Naive thymus-derived CD8-positive, alpha-beta T cell (primary cell): ENCODE measurements around the gene JPH2. TPM values are rescaled to one million over a fixed set of nuclear protein-coding genes. Genes with fewer than 3 reads are reported as not detected.

Experiments used
- ATAC-seq, 2 donors: fragments of 150-1000 bp; cut with Tn5 transposase in 1 of 2; sonication (Bioruptor Pico), chemical (Tn5 transposase) in 1 of 2; 1 replicate in 1 of 2; 2 replicates in 1 of 2; pipeline ENCODE4 v1.10.0; 2021; ENCODE audit warnings: mild to moderate bottlenecking in 2 of 2, moderate library complexity in 2 of 2
- POLR2A ChIA-PET: fragments of 350-600 bp; sonication (Branson Sonifier 250); formaldehyde crosslinking; loops from one replicate; lab custom pipeline; 2021; ENCODE audit warnings: antibody characterized with exemption; lab: Charles Lee
- DNase-seq, 10 donors: peaks; one replicate each; pipeline versions ENCODE4 v3.0.0 to v3.0.0-alpha.2; 2020 to 2022
- H3K27ac Mint-ChIP-seq, 10 donors: one replicate each; pipeline ENCODE4 v1.8.0; 2020 to 2022; ENCODE audit warnings: mild to moderate bottlenecking in 10 of 10, mixed read lengths in 10 of 10, moderate library complexity in 4 of 10, inconsistent platforms in 1 of 10
- H3K27me3 Mint-ChIP-seq, 5 donors: one replicate each; pipeline ENCODE4 v1.8.0; 2021 to 2022; ENCODE audit warnings: mixed read lengths in 5 of 5
- H3K36me3 Mint-ChIP-seq, 3 donors: one replicate each; pipeline ENCODE4 v1.8.0; 2020 to 2022; ENCODE audit warnings: mixed read lengths in 3 of 3, mild to moderate bottlenecking in 2 of 3, inconsistent platforms in 1 of 3
- H3K4me1 Mint-ChIP-seq, 4 donors: one replicate each; pipeline ENCODE4 v1.8.0; 2021 to 2022; ENCODE audit warnings: mixed read lengths in 4 of 4
- H3K4me3 Mint-ChIP-seq, 10 donors: one replicate each; pipeline ENCODE4 v1.8.0; 2020 to 2022; ENCODE audit warnings: mild to moderate bottlenecking in 10 of 10, mixed read lengths in 10 of 10, moderate library complexity in 6 of 10, inconsistent platforms in 1 of 10
- H3K9me3 Mint-ChIP-seq, 9 donors: one replicate each; pipeline ENCODE4 v1.8.0; 2020 to 2022; ENCODE audit warnings: mixed read lengths in 9 of 9, mild to moderate bottlenecking in 3 of 9, inconsistent platforms in 1 of 9, moderate library complexity in 1 of 9
- polyA plus RNA-seq, 3 donors: library from polyadenylated mRNA; unstranded; fragments of 300-500 nt; fragmentation: Illumina TruSeq; gene quantifications; one replicate each; pipeline ENCODE4 v1.2.3, GENCODE V29; 2021
- total RNA-seq, 8 experiments: library from RNA in 2 of 8; stranded (reverse) in 2 of 8; gene quantifications; one replicate each; pipeline ENCODE4 v1.2.3 and lab custom pipeline; 2021 to 2026

JPH2 gene
- total and polyA plus RNA-seq, 5 experiments from 2014 or later, result not detected

DNA sequence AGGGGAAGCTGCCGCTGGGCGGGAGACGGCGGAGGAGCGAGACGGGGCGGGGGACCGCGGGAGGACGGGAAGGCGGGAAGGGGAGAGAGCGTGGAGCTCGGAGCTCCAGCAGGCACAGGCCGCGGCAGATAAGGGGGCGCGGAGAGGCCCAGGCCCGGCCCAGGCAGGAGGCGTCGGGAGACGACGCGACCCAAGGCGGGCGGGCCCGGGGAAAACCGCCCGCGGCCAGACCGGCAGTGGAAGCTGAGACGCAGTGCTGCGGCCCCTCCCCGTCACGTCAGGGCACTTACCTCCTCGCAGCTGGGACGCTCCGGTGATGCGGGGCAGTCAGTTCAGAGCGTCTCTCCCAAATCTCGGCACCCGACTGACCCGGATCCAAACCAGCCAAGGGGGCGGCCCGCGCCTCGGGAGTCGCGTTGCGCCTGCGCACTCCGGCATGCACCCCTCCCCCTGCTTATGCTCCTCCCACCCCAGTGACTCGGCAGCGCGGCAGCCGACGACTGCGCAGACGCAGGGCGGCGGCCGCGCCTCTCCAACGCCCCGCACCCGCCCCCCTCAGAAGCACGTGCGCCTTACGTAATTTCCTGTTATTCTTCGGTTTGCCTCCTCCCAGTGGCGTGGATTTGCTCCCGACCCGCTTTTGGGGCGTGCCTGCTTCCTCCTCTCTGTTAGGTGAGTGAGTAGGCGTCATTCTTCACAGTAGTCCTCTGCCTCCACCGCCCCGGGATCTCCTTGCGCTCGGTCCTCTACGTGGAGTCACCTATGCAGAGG, 23.6 kb upstream of the JPH2 start, which contains the start of gene OSER1:
TSS of gene OSER1 (minus strand) at position 366 of the 771 bp plus-strand sequence. CDS start 3,814 bp downstream, outside the sequence.
- peak within 1 kb of the TSS; percentile 97 to 100 (median 99) for H3K27ac Mint-ChIP-seq
- H3K36me3 Mint-ChIP-seq, result peaks cover 3 to 25% (median 11%) of the 10 kb centered on the region in 3 donors
- POLR2A ChIA-PET, result interaction anchor here (0.7 to 2.0 kb wide), 9 partner anchors 8 to 753 kb away, joined by 3 to 8 read pairs (median 5); partner anchors contain the start of genes FITM2, SERINC3, SRSF6 and TTPAL
- DNase-seq (peak; percentile 97 to 99 (median 99)), ATAC-seq (peak; percentile 86 to 87)
- peak within 1 kb of the TSS; percentile 92 to 99 (median 96) for H3K4me3 Mint-ChIP-seq
- H3K27me3 Mint-ChIP-seq, result peaks cover 0 to 2% (median 0%) of the 10 kb centered on the region in 5 donors
- no peaks in the 10 kb centered on the region for H3K9me3 Mint-ChIP-seq
- peaks cover 36 to 75% (median 67%) of the 10 kb centered on the region in 4 donors for H3K4me1 Mint-ChIP-seq

DNA sequence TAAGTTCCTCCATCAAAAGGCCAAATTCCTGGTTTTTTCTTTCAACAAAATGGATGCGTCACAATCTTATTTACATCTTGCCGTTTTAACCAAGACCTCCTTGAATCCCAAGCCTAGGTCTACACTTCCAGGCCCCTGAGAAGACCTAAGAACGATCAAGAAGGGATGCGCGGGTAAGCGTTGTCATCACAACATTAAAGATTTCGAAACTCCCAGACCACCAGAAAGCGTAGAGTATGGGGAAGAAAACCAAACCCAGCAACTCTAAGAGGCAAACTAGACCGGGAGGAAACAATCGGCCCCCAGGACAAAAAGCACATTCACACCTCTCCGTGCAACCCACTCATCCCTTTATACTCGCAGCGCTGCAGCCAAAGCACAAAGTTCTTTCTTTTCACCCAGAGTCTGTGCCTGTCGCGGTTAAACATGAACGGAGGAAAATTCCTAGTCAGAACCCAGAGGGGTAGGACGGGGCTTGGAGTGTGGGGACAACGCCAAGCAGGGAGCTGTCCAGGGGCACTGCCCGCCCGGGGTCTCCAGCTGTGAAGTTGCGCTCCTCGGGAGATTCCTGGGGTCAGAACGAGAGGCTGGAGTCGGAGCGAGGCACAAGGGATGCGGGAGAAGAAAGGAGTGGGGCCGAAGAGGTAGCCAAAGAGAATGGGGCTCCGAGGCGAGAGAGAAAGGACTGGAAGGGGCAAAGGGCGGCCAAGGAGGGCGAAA, 22.9 kb upstream of the JPH2 start:
- Mint-ChIP-seq H3K4me1 (peaks cover 30 to 68% (median 62%) of the 10 kb centered on the region in 4 donors), H3K9me3 (no peaks in the 10 kb centered on the region), H3K27me3 (peaks cover 0 to 2% (median 0%) of the 10 kb centered on the region in 5 donors), H3K36me3 (peaks cover 0 to 27% (median 7%) of the 10 kb centered on the region in 3 donors), H3K4me3 (peak overlapping the region; percentile 92 to 99 (median 96)), H3K27ac (peak overlapping the region; percentile 91 to 100 (median 99))
- POLR2A ChIA-PET, result interaction anchor here (0.6 to 2.0 kb wide), 9 partner anchors 9 to 752 kb away, joined by 3 to 8 read pairs (median 5); partner anchors contain the start of genes FITM2, SERINC3, SRSF6 and TTPAL
- peak in 3 of 10 donors; percentile 20 to 65 (median 32) for DNase-seq
- ATAC-seq, result no peak

DNA sequence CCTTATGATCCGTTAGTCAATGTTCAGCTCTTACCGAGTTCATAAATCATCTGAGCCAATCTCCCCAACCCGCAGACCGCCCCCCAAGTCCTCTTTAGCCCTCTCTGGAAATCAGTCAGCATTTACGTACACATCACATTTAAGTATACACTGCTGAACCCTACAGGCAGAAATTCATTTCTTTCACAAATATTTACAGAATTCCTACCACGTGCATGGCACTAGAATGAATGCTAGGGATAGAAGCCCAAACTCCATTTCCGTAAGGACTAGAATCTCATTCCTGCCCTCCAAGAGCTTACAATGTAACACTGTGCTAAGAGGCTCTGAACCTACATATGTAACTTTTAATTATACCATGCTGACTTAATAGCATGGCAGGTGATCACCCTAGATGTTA, 21.8 kb upstream of the JPH2 start:
- Mint-ChIP-seq H3K4me3 (peak overlapping the region; percentile 92 to 99 (median 96)), H3K36me3 (peaks cover 0 to 34% (median 7%) of the 10 kb centered on the region in 3 donors), H3K27me3 (peaks cover 0 to 2% (median 0%) of the 10 kb centered on the region in 5 donors), H3K9me3 (no peaks in the 10 kb centered on the region), H3K27ac (peak overlapping the region in 8 of 10 donors; percentile 1 to 100 (median 99)), H3K4me1 (peaks cover 28 to 64% (median 60%) of the 10 kb centered on the region in 4 donors)
- POLR2A ChIA-PET, result interaction anchor here (0.6 to 2.0 kb wide), 3 partner anchors 401 to 670 kb away, joined by 3 to 7 read pairs (median 5); no protein-coding TSS in a partner anchor
- DNase-seq, result no peak
- no peak for ATAC-seq

DNA sequence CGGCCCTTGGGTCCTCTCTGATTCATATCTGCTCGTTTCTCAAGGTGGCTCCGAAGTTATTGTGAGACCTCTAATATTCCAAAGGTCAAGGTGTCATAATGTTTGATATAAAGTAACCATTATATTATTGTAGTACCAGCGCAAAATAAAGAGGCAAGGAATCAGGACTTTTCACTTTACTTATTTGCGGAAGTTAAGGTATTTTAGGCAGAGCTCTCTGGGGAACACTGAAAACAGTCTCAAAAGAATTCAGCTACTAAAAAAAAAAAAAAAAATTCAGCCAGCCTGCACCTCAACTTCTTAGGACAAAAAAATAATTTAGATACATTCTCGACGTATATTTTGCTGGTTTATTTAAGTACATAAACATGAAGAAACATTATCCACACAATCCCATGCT, 21.2 kb upstream of the JPH2 start:
- Mint-ChIP-seq H3K4me1 (peaks cover 30 to 64% (median 60%) of the 10 kb centered on the region in 4 donors), H3K4me3 (peak overlapping the region in 9 of 10 donors; percentile 92 to 99 (median 96)), H3K27ac (peak overlapping the region in 6 of 10 donors; percentile 1 to 100 (median 57)), H3K9me3 (no peaks in the 10 kb centered on the region), H3K27me3 (peaks cover 0 to 2% (median 0%) of the 10 kb centered on the region in 5 donors), H3K36me3 (peaks cover 0 to 39% (median 7%) of the 10 kb centered on the region in 3 donors)
- DNase-seq (no peak), ATAC-seq (no peak)
- POLR2A ChIA-PET, result interaction anchor here (1.0 kb wide), 1 partner anchor 464 kb away, joined by 3 read pairs; no protein-coding TSS in a partner anchor

DNA sequence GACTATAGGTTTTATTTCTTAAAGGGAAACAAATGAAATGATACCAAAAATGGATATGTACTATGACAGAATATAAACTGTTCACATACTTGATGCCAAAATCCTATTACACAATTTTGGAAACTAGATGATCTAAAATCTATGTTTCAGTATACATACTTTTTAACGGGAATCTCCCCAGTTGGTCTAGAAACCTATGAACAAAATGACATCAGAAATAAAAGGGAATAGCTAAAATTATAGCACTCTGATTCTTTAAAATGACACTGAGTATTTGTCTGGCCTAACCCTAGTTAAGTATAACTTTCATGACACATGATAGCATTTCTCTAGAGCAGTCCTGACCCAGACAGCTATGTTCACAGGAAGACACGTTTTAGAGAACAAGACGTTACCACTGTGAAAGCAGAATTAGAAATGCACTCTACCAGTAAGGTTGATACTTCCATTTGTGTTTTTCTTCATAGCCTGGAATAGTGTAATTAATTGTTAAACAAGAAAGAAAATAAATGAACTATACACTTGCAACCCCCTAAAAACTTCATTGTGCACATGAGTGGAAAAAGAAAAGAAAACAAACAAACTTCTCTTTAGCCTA, 20.2 kb upstream of the JPH2 start:
- DNase-seq, result no peak
- no peak for ATAC-seq
- POLR2A ChIA-PET, result no interaction called here
- no peaks in the 10 kb centered on the region for H3K9me3 Mint-ChIP-seq
- H3K27ac Mint-ChIP-seq, result peak overlapping the region in 4 of 10 donors; percentile 9 to 100 (median 51)
- peaks cover 0 to 2% (median 0%) of the 10 kb centered on the region in 5 donors for H3K27me3 Mint-ChIP-seq
- peak overlapping the region in 6 of 10 donors; percentile 13 to 99 (median 59) for H3K4me3 Mint-ChIP-seq
- H3K4me1 Mint-ChIP-seq, result peaks cover 30 to 61% (median 58%) of the 10 kb centered on the region in 4 donors
- peaks cover 0 to 48% (median 12%) of the 10 kb centered on the region in 3 donors for H3K36me3 Mint-ChIP-seq

DNA sequence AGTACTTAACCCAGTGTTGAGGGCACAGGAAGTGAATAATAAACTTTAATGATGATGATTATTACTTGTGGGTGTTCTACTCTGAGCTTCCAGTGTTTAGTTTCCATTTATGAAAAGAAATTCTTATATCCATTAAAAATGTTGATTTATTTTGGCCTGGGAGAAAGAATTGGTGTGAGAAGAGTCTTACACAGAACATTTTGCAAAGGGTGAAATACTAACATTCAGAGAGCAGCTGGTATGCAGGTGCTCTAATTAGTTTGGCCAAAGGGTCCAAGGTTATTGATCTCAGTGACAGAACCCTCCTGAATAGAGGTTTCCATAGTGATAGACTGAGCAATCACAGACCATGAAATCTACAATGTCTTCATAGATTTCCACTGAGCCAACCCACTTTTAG, 19.1 kb upstream of the JPH2 start:
- POLR2A ChIA-PET, result no interaction called here
- no peak for ATAC-seq
- Mint-ChIP-seq H3K36me3 (peaks cover 6 to 59% (median 18%) of the 10 kb centered on the region in 3 donors), H3K27me3 (peaks cover 0 to 2% (median 0%) of the 10 kb centered on the region in 5 donors), H3K9me3 (no peaks in the 10 kb centered on the region), H3K4me3 (no peak overlapping the region), H3K27ac (peak overlapping the region in 3 of 10 donors; percentile 9 to 58 (median 18)), H3K4me1 (peaks cover 24 to 59% (median 56%) of the 10 kb centered on the region in 4 donors)
- DNase-seq, result no peak

DNA sequence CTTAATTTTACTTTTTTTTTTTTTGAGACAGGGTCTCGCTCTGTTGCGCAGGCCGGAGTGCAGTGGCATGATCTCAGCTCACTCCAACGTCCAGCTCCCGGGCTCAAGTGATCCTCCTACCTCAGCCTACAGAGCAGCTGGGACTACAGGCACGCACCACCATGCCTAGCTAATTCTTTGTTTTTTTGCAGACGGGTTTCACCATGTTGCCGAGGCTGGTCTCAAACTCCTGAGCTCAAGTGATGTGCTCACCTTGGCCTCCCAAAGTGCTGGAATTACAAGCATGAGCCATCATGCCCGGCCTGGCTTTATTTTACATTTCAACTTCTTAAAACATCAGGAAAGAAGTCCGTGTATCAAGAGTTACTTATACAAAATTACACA, 17.8 kb upstream of the JPH2 start:
- POLR2A ChIA-PET, result interaction anchor here (0.6 kb wide), 1 partner anchor 50 kb away, joined by 3 read pairs; no protein-coding TSS in a partner anchor
- DNase-seq (no peak), ATAC-seq (no peak)
- H3K36me3 Mint-ChIP-seq, result peaks cover 7 to 72% (median 20%) of the 10 kb centered on the region in 3 donors
- no peaks in the 10 kb centered on the region for H3K27me3 Mint-ChIP-seq
- no peak overlapping the region for H3K4me3 Mint-ChIP-seq
- H3K4me1 Mint-ChIP-seq, result peaks cover 28 to 67% (median 59%) of the 10 kb centered on the region in 4 donors
- H3K27ac Mint-ChIP-seq, result no peak overlapping the region
- H3K9me3 Mint-ChIP-seq, result no peaks in the 10 kb centered on the region

DNA sequence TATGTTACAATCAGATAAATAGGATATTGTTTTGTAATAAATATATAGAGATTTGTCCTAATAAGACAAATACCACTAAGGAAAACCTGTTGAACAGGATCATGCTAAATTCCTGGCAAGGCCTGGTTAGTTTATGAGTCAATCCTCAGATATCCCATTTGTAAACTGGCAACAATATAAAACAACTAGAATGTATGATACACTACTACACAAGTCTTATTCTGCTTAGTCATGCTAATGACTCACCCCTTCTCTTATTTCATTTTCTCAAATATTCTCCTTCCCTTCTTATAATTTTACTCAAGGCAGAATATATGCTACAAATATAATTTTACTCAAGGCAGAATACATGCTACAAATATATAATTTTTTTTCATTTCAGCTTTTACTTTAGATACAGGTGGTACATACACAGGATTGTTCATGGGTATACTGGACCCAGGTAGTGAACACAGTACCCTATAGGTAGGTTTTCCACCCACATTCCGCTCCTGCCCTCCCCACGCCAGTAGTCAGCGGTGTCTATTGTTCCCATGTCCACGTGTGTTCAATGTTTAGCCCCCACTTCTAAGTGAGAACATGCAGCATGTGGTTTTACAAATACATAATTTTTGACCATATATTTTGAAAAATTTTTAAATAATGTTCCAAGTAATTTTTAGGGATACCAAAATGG, 17.3 kb upstream of the JPH2 start:
- ATAC-seq (no peak), DNase-seq (no peak)
- Mint-ChIP-seq H3K9me3 (no peaks in the 10 kb centered on the region), H3K27me3 (no peaks in the 10 kb centered on the region), H3K4me1 (peaks cover 26 to 63% (median 58%) of the 10 kb centered on the region in 4 donors), H3K4me3 (no peak overlapping the region), H3K27ac (no peak overlapping the region), H3K36me3 (peaks cover 7 to 78% (median 20%) of the 10 kb centered on the region in 3 donors)
- POLR2A ChIA-PET, result interaction anchor here (0.6 kb wide), 1 partner anchor 49 kb away, joined by 3 read pairs; no protein-coding TSS in a partner anchor

DNA sequence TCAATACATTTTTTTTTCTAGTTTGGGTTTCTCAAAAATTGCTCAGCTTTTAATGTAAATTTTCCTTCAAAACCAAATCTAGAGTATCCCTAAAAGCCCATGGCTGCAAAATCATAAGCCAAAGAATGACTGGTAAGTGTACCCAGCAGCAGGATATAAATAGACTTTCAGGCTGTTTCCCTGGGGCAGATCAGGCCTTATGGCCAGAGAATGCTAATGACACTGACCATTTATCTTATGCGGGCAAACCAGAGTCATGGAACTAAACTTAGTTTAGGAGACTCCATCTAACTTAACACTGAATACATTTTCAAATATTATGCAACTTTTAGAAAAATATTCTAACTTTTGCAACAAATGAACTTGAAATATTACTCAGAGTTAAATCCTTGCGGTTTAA, 16.2 kb upstream of the JPH2 start:
- POLR2A ChIA-PET, result no interaction called here
- H3K4me1 Mint-ChIP-seq, result peaks cover 18 to 58% (median 50%) of the 10 kb centered on the region in 4 donors
- H3K27me3 Mint-ChIP-seq, result no peaks in the 10 kb centered on the region
- no peaks in the 10 kb centered on the region for H3K9me3 Mint-ChIP-seq
- DNase-seq (no peak), ATAC-seq (no peak)
- no peak overlapping the region for H3K27ac Mint-ChIP-seq
- H3K4me3 Mint-ChIP-seq, result no peak overlapping the region
- H3K36me3 Mint-ChIP-seq, result peaks cover 7 to 85% (median 20%) of the 10 kb centered on the region in 3 donors

DNA sequence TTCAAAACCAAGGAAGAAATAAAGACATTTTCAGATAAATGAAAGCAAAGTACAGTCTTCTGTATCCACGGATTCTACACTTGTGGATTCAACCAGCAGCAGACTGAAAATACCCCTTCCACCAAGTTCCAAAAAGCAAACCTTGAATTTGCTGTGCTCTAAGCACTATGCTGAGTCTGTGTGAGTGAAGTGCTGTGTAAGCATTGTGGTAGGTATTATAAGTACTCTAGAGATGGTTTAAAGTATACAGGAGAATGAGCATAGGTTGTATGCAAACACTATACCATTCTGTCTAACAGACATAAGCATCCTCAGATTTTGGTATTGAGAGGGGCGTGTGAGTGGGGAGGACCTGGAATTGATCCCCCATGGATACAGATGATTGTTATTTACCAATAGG, 14.0 kb upstream of the JPH2 start:
- no peak for ATAC-seq
- no peaks in the 10 kb centered on the region for H3K27me3 Mint-ChIP-seq
- peak overlapping the region in 1 of 10 donors; percentile 53 for H3K27ac Mint-ChIP-seq
- DNase-seq, result no peak
- H3K4me3 Mint-ChIP-seq, result no peak overlapping the region
- H3K9me3 Mint-ChIP-seq, result no peaks in the 10 kb centered on the region
- POLR2A ChIA-PET, result no interaction called here
- H3K4me1 Mint-ChIP-seq, result peaks cover 16 to 40% (median 31%) of the 10 kb centered on the region in 4 donors
- peaks cover 7 to 88% (median 14%) of the 10 kb centered on the region in 3 donors for H3K36me3 Mint-ChIP-seq

DNA sequence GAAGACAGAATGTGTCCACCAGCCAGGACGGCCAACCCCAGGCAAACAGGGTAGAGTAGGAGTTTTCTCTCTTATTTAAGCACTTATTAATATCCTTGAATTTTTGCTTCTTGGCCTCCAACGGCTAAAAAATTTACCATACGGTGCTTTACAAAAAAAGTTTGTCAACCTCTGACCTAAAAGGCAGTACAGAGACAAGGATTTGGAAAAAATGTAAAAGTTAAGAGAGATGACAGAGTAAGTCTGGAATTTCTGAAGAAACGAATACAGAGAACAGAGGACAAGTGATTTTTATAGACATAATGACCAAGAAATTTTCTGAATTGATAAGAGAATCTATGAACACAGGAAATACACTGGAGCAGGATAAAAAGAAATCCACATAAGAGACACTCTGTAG, 13.4 kb upstream of the JPH2 start:
- no peak overlapping the region for H3K4me3 Mint-ChIP-seq
- peaks cover 18 to 39% (median 31%) of the 10 kb centered on the region in 4 donors for H3K4me1 Mint-ChIP-seq

More for the DNA sequence above, 13.4 kb upstream of the JPH2 start:
- no peaks in the 10 kb centered on the region for H3K9me3 Mint-ChIP-seq
- peak overlapping the region in 5 of 10 donors; percentile 0 to 69 (median 21) for H3K27ac Mint-ChIP-seq
- peaks cover 7 to 88% (median 13%) of the 10 kb centered on the region in 3 donors for H3K36me3 Mint-ChIP-seq
- ATAC-seq (no peak), DNase-seq (no peak)
- POLR2A ChIA-PET, result no interaction called here
- H3K27me3 Mint-ChIP-seq, result no peaks in the 10 kb centered on the region
